Mesodermal cell (in vitro differentiated cells): Measurements from ENCODE around the gene CDIPT.

Experiments used
- H3K27ac ChIP-seq: 2 replicates; pipeline ENCODE4 v1.7.0; 2013; ENCODE audit warnings: mild to moderate bottlenecking, low read depth, low read length, moderate library complexity; ENCODE audit not compliant: severe bottlenecking
- H3K36me3 ChIP-seq: 2 replicates; pipeline ENCODE4 v1.7.1; 2013; ENCODE audit warnings: mild to moderate bottlenecking, low read length, moderate library complexity; ENCODE audit not compliant: control insufficient read depth, insufficient read depth
- H3K4me1 ChIP-seq: one replicate; pipeline ENCODE4 v1.7.1; 2013; ENCODE audit warnings: mild to moderate bottlenecking, low read length; ENCODE audit not compliant: insufficient read depth, control insufficient read depth, poor library complexity, severe bottlenecking
- H3K4me3 ChIP-seq: 2 replicates; pipeline ENCODE4 v1.7.0; 2013; ENCODE audit warnings: low read length, control low read depth, mild to moderate bottlenecking; ENCODE audit not compliant: insufficient read depth, poor library complexity, severe bottlenecking; ENCODE audit errors: extremely low read depth
- H3K9me3 ChIP-seq: 2 replicates; pipeline ENCODE4 v1.7.1; 2013; ENCODE audit warnings: mild to moderate bottlenecking, low read length, moderate library complexity; ENCODE audit not compliant: control insufficient read depth
- WGBS, 2 experiments: methylation state at CpG; one replicate each; pipeline ENCODE4 v1.1.5; 2013; ENCODE audit warnings: missing lambda C conversion rate in 2 of 2; ENCODE audit not compliant: insufficient coverage in 2 of 2; 5-methylcytosine and 5-hydroxymethylcytosine counted together

CDIPT gene

GRCh38 chr16:29809850-29810698, 53.0 kb downstream of the CDIPT start:
- Histone ChIP-seq H3K36me3 (peaks cover 25% of the 10 kb centered on the region), H3K4me3 (peak overlapping the region; percentile 16), H3K27ac (peak overlapping the region; percentile 92), H3K9me3 (no peaks in the 10 kb centered on the region), H3K4me1 (peaks cover 43% of the 10 kb centered on the region)
- WGBS, 2 experiments = 53 to 58% methylated on average over 7 to 14 of the region's 23 CpGs

GRCh38 chr16:29809031-29809747, 53.8 kb downstream of the CDIPT start:
- Histone ChIP-seq H3K4me1 (peaks cover 39% of the 10 kb centered on the region), H3K36me3 (peaks cover 32% of the 10 kb centered on the region), H3K27ac (peak overlapping the region; percentile 16), H3K4me3 (peak overlapping the region; percentile 62), H3K9me3 (no peaks in the 10 kb centered on the region)
- WGBS, 2 experiments = 85 to 91% methylated on average over 18 to 21 of the region's 31 CpGs
